SH-SY5Y (cell line): Measurements from ENCODE around the gene POGLUT2.

Experiments
- GATA2 ChIP-seq: IDR thresholded peaks from 2 replicates; pipeline ENCODE4 v1.6.1; 2011; ENCODE audit warnings: mild to moderate bottlenecking, low read depth, low read length
- GATA3 ChIP-seq: IDR thresholded peaks from 2 replicates; pipeline ENCODE4 v1.6.1; 2011; ENCODE audit warnings: low read depth, mild to moderate bottlenecking, low read length, moderate library complexity

DNA sequence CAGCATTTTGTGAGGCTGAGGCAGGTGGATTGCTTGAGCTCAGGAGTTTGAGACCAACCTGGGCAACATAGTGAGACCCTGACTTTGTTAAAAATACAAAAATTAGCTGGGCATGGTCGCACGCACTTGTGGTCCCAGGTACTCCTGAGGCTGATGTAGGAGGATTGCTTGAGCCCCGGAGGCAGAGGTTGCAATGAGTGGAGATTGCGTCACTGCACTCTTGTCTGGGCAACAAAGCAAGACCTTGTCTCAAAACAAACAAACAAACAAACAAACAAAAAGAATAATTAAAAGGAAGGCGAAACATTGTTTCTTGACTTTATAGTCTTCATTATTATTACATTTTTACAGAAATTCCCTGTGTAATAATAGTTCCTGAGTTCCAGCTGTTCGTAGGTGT lies 16.0 kb upstream of the POGLUT2 start:
- TF ChIP-seq GATA3 (no peak), GATA2 (no peak)
